GF-D8 (cell line): ENCODE results near the gene MINDY3.
"Not testable (repeated sequence)": the region's sequence is repeated elsewhere in the genome, so short reads cannot be mapped to it uniquely, and the experiment has no call there.

Source experiments
- DNase-seq: peaks from one replicate; lab custom pipeline; 2025; lab: John Stamatoyannopoulos, UW

MINDY3 gene

GRCh38 chr10:15856328-15857015 is 3.8 kb downstream of the MINDY3 start:
- peak; percentile 61 for DNase-seq

- DNase-seq = no peak
These were observed 6.5 kb downstream of the MINDY3 start for GRCh38 chr10:15853800-15854199.

GRCh38 chr10:15852111-15852557 is 8.2 kb downstream of the MINDY3 start:
- DNase-seq = no peak

DNA sequence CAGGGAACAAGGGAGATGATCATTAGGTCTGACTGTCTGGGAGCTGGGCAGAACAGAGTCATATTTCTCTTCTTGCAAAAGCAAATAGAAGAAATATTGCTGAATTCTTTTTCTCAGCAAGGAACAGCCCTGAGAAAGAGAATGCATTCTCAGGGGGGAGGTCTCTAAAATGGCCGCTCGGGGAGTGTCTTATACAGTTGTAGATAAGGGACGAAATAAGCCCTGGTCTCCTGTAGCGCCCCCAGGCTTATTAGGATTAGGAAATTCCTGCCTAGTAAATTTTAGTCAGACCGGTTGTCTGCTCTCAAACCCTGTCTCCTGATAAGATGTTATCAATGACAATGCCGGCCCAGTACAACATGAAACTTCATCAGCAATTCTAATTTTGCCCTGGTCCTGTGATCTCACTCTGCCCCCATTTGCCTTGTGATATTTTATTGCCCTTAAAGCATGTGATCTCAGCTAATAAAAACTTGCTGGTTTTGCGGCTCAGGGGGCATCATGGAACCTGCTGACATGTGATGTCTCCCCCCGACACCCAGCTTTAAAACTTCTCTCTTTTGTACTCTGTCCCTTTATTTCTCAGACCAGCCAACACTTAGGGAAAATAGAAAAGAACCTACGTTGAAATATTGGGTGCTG is 9.8 kb downstream of the MINDY3 start:
- DNase-seq = not testable (repeated sequence)

GRCh38 chr10:15849316-15849715 is 11.0 kb downstream of the MINDY3 start:
- peak; percentile 49 for DNase-seq

DNA sequence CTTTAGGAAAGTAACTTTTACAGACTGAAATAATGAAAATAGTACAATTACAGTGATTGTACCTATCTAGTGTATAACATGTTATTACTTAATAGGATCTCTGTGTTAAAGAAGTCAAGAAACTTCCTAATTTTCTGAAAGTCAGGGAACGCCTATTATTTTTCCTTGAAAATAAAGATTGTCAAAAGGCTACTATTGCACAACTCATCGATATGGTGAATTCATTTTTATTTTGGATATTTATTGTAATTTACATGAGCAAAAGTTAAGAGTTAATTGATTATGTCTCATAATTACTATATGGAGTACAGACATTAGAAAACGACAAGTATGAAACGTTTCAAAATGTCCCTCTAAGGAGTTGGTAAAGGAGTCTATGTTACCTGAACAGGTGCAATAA is 12.8 kb downstream of the MINDY3 start:
- DNase-seq = no peak

- no peak for DNase-seq
These were observed 15.8 kb downstream of the MINDY3 start for GRCh38 chr10:15844517-15844916.

GRCh38 chr10:15843695-15844094 is 16.6 kb downstream of the MINDY3 start:
- peak; percentile 9 for DNase-seq

DNA sequence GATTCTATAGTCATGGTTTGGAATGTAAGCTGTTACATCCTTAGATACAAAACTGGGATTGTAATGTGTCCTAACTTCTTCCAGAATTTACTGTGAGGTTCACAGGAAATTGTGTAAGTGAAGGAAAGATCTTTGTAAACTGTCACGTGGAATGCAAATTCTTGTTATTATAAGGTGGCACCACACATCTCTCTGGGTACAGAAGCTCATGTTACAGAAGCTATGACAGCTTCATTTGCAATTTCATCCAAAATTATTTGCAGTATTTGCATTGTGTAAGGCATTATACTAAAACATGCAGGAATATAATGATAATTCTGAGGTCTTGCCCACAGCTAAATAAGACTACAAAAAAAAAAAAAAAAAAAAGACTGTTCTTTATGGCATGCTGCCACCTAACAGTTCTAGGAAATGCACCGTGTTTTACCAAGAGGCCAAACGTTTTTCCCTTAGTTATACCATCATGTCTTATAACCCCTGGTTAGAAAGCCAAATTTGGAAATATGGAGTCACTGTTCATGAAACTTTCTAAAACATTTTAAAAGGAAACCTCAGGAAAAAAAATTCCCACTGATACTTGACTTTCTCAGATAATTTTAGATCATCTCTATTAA is 17.6 kb downstream of the MINDY3 start:
- DNase-seq = peak; percentile 83

DNA sequence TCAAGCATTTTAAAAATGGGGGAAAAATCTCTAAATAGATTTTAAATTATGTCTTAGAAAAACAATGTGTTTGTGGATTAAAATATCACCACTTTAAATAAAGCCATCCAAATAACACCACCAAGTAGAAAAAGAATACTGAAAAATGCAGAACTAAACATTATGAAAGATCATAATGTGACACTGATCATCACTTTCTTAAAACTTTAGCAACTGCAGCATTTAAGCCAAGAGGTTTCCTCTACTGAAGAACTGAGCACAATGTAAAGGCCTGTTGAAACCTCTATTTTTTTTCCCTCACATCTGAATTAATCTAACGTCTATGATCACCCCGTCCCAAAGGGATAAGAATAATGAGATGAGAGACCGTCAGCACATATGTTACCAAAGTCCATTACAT is 18.6 kb downstream of the MINDY3 start:
- peak; percentile 60 for DNase-seq

DNA sequence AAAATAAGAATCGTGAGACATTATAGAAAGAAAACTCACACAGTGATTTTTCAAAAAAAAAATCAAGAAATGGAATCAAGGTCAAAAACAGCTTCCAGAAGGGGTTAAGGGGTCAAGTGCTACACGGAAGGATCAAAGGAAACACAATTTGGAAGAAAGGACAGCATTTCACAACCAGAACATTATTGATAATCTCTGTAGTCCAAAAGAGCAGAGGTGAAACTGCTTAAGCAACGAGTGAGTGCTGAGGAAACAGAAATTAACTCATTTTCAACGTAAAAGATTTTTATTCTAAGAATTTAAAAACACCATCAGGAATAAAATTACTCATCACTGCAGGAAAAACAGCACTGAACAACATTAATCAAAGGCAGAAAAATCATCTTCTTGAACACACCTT is 23.5 kb downstream of the MINDY3 start:
- no peak for DNase-seq

GRCh38 chr10:15829495-15829894 is 30.8 kb downstream of the MINDY3 start:
- no peak for DNase-seq

GRCh38 chr10:15824498-15824897 is 35.8 kb downstream of the MINDY3 start:
- no peak for DNase-seq

- no peak for DNase-seq
These were observed 38.2 kb downstream of the MINDY3 start for GRCh38 chr10:15822131-15822530.

GRCh38 chr10:15821046-15821683 is 39.1 kb downstream of the MINDY3 start:
- no peak for DNase-seq

GRCh38 chr10:15817409-15818046 is 42.8 kb downstream of the MINDY3 start:
- DNase-seq = no peak

- DNase-seq = no peak
These were observed 44.9 kb downstream of the MINDY3 start for GRCh38 chr10:15815242-15815885.

DNA sequence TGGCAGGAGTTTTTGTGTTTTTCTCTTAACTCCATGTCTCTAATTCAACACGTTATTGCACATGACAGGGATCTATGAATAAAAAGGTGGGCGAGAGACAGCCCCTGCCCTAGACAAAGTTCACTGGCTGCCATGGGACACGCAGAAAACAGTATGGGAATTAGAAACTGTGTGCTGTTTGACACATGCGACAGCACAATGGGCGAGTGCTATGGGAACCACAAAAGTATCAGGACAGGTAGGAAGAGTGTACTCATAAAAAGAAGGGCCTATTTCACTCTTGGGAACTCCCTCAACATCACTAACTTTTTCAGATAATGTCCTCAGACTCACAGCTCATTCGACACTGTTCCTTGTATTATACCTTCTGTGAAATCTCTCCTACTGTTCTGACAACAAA is 45.7 kb downstream of the MINDY3 start:
- DNase-seq = no peak

- DNase-seq = no peak
These were observed 46.9 kb downstream of the MINDY3 start for GRCh38 chr10:15813415-15813814.

- no peak for DNase-seq
These were observed 50.9 kb downstream of the MINDY3 start for GRCh38 chr10:15809450-15809849.

- DNase-seq = no peak
These were observed 52.0 kb downstream of the MINDY3 start for GRCh38 chr10:15808204-15808797.
